ENCODE measurements around the gene TM2D1. TPM values are rescaled to one million over a fixed set of nuclear protein-coding genes. Genes with fewer than 3 reads are reported as not detected.

The TM2D1 gene
- total RNA-seq, 1 donor from 2014 or later: 95.3 TPM

GRCh38 chr1:61644303-61644702, 80.6 kb downstream of the TM2D1 start:
- no peak for DNase-seq (ENCODE audit: low spot score)

GRCh38 chr1:61642475-61643232, 82.3 kb downstream of the TM2D1 start:
- DNase-seq (ENCODE audit: low spot score): no peak

GRCh38 chr1:61641578-61642336, 83.2 kb downstream of the TM2D1 start:
- peak; percentile 49 for DNase-seq (ENCODE audit: low spot score)

GRCh38 chr1:61640531-61641530, 84.1 kb downstream of the TM2D1 start:
- DNase-seq (ENCODE audit: low spot score): peak; percentile 15

GRCh38 chr1:61639608-61640336, 85.2 kb downstream of the TM2D1 start:
- DNase-seq (ENCODE audit: low spot score): no peak

- peak; percentile 13 for DNase-seq (ENCODE audit: low spot score)
Observed at GRCh38 chr1:61638911-61639605, 85.9 kb downstream of the TM2D1 start.

- DNase-seq (ENCODE audit: low spot score): no peak
Observed at GRCh38 chr1:61638296-61638695, 86.6 kb downstream of the TM2D1 start.

- DNase-seq (ENCODE audit: low spot score): no peak
Observed at GRCh38 chr1:61637470-61637869, 87.5 kb downstream of the TM2D1 start.

GRCh38 chr1:61636814-61637213, 88.1 kb downstream of the TM2D1 start:
- no peak for DNase-seq (ENCODE audit: low spot score)

GRCh38 chr1:61636376-61636775, 88.6 kb downstream of the TM2D1 start:
- DNase-seq (ENCODE audit: low spot score): no peak

GRCh38 chr1:61635557-61635956, 89.4 kb downstream of the TM2D1 start:
- no peak for DNase-seq (ENCODE audit: low spot score)

- no peak for DNase-seq (ENCODE audit: low spot score)
Observed at GRCh38 chr1:61631436-61631835, 93.5 kb downstream of the TM2D1 start.

Other genes with a start within 250 kb of the TM2D1 start
- 25.3 TPM for gene PATJ, start 17.3 kb upstream of the TM2D1 start, total RNA-seq (ENCODE audit: insufficient read depth, low replicate concordance)

Data from umbilical cord (tissue), 2 donors.